Stimulated activated CD4-positive, alpha-beta T cell treated with anti-CD3 and anti-CD28 coated beads, Interleukin-15, amount 100 ng/mL, for 48 hours (primary cell): ENCODE measurements around the gene MRGPRG.

Experiments
- DNase-seq, 2 donors: peaks; one replicate each; pipeline ENCODE4 v3.0.0-alpha.2; 2020; ENCODE audit warnings: low read depth in 2 of 2

Gene MRGPRG

DNA sequence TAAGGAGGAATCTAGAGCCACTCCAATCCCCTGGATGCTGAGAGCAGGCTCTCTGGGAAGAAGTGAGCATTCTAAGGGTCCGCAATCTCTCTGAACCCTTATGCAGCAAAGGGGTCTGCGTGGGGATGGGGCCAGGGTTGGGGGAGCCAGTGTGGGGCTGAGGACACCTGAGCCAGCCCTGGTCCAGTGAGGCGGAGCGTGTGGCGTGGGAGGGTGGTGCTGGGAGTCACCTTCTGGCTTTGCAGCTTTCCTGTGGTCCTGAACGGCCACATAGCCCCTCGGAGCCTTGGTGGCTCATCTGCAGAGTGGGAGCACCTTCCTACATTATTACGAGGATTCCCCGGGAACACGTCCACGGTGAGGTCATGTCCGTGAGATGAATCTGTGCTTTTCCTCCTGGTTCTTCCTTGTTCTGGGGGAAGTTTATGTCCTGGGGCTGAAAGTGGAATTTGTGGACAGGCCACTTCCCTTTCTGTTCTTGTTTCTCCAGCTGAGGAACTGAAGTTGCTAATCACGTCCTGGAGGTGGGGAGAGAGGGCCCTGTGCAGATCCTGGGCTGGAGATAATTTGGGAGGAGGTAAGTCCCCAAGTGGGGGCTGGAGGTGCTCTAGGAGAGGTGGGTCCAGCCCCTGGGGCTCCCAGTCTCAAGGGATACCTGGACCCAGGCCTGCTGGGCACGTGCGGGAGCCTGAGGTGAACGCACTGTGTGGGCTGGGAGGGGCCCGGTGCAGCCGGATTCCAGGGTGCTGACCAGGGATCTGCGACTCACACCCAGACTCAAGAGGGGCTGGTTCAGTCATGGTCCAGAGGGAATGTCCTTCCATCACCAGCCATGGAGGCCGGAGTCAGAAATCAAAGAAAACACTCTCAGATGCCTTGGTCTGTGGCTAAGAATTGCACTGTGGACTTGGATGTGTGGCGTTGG, 7.5 kb upstream of the MRGPRG start:
- no peak for DNase-seq

DNA sequence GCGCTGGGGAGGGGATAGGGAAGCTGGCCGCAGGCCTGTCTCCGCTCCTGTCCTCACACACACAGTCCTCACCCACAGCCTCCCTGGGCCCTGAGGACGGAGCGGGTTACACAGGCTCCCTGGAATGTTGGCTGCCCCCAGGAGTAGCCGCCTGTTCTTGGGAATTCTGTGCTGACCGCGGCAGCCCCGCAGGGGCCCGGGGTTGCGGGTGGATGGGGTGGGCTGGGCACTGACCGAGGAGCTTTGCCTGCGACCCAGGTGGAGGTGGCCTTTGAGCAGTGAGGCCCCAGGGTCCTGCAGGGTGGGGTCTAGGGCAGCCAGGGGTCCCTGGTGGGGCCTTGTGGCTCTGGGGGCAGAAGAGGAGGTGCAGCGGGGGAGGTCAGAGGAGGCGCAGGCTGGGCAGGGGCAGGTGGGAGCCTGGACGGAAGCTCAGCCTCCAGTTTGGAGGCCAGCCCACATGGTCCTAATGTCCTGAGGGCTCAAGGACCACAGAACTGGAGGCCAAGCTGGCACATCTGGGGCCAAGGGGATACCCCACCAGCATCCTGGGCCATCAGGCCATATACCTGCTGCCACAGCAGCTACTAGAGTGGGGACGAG, 6.6 kb upstream of the MRGPRG start:
- no peak for DNase-seq

DNA sequence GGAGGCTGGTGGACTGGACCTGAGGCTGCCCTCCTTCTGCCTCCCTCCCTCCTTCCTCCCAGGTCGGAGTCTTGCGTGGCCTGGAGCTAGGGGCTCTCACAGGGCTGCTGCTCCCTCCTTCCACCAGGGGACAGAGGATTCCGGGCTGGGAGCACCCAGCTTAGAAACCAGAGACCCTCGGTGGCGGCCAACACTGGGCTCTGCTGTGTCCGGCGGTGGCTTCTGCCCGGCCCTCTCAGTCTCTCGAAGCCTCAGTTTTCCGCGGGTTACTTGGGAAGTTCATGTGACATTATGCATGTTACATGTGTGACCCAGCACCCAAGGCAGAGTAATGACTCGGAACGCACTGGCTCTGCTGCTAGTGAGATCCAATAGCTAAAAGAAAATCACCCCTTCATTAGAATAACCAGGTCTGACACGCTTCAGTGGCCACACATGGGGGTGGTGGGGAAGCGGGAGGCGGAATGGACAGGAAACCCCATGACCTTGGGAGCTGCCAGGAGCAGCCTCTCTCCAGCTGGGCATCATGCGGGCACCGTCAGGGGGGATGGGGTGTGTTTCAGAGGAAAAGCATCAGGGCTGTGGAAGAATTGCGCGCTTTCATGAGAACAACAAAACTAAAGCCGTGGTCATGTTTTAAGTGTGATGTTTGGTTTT, 5.9 kb upstream of the MRGPRG start:
- DNase-seq = no peak

DNA sequence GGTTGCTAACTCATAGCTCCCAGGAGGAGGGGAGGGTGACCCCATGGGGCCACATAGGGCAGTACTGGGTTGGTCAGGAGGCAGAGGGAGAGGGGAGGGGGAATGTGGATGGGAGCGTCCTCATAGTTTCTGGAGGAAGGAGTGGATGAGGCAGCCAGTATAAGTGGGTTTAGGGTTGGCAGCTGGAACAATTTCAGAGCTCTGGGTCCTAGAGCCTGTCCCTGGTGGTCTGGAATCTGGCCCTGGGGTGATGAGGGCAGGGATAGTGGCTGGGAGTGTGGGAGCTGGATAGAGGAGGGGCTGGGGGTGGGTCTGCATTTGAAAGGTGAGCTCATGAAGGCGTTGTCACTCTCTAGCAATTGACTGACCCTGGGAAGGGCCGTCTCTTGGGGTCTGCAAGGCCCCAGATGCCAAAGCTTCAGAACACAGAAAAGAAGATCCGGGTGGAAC, 5.3 kb upstream of the MRGPRG start:
- no peak for DNase-seq

DNA sequence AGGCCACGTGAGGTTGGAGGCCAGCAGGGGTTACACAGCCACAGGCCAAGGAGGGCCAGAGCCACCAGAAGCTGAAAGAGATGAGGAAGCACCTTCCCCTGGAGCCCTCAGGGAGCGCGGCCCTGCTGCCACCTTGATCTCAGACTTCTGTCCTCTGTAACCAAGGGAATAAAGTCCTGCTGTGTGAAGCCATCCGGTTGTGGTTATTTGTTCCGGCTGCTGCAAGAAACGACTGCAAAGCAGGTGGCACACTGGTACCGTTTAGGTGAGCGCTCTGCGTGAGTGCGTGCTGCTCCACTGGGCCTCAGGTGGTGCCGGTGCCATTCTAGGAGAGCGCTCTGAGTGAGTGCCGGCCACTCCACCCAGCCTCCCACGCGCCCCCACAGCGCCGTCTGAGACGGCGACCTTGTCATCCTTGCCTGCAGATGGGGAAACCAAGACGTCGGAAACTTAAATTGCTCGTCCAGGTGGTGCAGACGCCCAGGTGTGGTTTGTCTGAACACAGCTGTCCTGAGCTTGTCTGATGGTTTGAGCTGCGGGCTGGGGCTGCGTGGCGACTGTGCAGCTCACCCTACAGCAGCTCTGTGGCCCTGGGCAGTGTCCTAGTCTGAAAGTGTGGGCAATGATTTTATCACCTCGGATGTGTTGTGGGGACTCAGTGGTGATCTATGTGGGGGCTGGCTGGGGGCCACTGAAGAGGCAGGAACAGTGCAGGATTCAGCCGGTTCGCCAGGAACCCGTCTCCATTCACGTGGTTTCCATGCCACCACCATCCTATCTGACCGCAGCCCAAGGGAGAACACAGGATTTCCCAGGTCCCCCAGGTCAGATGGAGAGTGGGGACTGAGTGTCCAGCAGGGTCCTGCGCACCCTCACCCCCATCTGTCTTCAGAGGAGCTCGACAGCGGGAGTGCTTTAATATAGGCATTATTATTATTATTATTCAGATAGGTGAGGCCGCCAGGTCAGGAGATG, 4.6 kb upstream of the MRGPRG start:
- no peak for DNase-seq

DNA sequence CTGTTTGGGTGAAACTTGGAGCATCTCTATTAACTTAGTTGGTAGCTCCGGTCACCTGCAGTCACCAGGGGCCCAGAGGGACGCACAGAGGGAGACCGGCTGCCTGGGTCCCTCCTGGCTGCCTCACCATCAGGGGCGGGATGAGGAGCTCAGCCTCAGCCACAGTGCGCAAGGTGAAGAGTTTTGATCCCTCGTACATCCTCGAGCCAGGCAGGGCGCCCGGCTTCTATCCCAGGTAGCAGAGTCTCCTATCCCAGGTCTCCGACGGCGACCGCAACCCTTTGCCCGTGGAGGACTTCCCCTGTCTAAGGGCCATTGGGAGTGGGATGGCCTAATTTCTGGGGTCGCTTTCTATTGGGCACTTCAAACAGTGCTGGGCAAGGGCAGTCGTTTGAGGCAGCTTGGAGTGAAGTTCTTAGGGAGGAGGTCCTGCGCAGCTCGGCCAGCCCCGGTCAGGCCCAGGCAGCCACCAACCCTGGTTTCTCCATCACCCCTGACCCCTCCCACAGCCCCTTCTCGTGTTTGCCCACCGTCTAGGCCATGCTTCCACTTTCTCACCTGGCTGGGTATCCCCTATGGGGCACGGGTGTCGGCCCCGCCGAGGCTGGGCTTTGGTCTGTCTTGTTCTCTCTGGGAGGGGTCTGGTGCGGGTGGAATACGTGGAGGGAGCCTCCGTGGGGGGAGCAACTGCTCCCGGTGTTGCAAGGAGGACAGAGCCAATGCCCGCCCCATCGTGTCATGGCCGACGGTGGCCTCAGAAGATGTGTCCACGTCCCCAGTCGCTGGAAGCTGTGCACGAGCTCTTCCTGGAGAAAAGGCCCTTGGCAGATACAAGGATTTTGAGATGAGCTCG, 3.6 kb upstream of the MRGPRG start:
- DNase-seq = no peak

DNA sequence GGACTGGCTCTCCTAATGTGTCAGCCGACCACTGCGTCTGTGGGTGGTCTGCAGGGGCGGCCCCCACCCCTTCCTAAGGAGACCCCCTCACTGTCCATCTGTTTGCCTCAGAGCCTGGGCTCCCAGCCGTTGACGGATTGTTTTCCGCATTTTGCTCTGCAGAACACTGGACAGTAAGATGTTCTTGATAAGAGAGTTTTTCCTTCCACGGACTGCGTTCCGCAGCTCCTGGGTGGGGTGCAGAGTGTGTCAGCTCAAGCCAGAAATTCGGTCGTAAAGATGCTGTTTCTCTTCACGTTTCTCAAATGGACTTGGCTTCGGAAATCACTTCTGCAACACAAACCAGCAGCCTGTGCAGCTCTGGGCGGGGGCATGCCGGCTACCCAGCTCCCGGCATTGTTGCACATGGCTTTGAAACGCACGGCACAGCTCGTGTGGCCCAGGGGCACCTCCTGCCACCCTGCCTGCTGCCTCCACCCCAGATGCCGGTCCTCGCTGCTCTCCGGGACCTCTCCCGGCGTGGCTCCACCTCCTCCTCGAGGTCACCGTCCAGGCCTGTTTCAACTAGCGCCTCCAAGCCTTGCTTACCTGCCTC, 2.9 kb upstream of the MRGPRG start:
- DNase-seq = no peak

DNA sequence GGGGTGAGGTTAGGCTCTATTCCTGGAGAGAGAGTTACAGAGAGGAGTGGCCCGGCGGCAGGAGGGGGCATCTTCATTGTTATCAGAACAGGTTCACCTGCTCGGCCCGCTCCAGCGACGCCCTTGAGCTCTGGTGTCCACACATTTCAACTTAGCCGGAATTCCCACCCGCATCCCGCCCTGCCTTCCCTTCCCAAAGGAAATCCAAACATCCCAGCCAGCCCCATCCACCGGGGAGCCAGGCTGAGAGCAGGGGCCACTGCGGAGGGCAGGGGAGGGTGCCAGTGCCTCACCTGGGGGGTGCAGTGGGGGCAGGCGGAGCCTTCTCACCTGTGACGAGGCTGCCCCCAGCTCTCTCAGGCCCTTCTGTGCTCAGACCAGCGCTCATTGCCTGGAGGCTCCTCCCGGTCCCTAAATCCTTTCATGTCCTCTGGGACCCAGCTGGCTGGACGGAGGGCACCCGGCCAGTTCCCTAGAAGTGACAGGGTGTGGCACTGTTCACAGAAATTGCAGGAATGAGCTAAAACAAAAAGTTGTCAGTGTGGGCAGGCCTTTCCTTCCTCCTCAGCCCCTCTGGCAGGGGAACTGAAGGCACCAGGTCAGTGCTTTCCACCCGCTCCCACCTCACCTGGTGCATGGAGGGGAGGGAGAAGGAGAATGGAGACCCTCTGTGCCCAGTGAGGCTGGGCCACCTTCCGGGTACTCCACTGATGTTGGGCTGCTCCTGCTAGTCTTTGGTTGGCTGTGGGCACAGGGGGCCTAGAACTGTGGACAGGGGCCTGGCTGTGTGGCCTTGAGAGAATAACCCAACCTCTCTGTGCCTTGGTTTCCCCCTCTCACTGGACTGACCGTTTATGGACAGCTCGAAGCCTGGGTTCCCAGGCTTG, 2.2 kb upstream of the MRGPRG start:
- no peak for DNase-seq

DNA sequence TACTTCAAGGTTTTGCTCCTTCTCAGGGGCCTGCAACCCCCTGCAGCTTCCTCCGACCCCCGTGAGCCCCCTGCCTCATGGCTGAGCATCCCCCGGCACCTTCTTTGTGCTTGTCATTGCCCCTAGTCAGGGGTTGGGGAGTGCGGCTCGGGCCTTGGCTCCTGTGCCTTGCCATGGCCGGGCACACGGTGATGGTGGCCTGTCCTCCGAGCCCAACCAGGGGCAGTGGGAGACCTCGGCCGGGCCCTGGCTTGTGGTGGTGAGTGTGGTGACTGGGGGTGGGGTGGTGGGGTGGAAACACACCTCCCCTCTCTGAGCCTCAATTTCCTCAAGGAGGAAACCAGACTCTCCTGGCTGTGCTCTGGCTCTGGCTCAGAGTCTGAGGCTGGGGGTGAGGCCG, 1.5 kb upstream of the MRGPRG start:
- DNase-seq = no peak

DNA sequence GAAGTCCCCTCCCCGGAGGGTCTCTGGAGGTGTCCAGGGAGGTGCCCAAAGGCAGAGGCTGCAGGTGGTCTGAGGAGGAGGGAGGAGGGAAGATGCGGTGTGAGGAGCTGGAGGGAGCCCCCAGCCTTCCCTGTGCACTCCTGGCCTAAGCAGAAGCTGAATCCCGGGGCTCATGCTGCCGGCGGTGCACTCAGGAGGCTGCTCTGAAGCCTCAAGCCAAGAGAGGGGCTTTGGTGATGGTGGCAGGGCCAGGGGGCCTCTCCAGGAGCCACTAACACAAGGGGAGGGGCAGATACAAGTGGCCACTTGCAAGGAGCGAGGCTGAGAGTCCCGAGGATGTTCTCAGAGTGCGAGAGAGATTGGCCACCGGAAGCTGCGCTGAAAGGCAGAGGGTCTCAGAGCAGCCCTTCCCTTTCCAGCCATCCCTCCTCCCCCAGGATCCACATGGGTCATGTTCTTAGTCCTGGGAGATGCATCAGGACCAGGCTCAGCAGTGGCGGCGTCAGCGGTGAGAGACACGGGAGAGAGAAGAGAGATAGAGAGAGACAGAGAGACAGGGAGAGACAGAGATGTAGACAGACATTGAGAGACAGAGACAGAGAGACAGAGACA, 774 bp upstream of the MRGPRG start:
- no peak for DNase-seq

DNA sequence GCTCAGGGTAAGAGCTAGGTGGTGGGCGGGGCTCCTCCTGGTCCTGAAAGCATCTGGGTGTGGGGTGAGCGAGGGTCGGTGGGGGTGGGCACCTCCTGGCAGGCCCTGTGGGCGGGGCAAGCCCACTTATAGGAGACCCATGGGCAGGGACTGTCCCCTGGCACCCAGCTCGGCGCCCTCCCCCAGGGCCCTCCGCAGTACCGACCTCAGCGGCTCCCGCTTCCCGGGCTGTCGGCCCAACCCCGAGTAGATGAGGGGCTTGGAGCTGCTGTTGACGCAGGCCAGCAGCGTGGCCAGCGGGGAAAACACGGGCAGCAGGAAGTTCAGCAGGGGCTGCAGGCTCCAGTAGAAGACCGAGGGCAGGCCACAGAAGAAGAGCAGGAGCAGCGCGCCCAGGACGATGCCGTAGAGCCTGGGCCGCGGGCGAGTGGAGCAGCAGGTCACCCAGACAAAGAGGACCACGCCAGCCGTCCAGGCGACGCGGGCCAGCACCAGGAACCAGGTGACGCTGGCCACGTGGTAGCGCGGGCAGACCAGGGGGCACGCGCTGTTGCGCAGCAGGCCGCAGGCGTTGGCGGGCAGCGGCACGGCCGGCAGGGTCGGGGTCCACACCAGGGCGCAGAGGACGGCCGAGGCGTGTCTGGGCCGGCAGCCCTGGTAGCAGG, 663 bp downstream of the MRGPRG start:
- DNase-seq = no peak

DNA sequence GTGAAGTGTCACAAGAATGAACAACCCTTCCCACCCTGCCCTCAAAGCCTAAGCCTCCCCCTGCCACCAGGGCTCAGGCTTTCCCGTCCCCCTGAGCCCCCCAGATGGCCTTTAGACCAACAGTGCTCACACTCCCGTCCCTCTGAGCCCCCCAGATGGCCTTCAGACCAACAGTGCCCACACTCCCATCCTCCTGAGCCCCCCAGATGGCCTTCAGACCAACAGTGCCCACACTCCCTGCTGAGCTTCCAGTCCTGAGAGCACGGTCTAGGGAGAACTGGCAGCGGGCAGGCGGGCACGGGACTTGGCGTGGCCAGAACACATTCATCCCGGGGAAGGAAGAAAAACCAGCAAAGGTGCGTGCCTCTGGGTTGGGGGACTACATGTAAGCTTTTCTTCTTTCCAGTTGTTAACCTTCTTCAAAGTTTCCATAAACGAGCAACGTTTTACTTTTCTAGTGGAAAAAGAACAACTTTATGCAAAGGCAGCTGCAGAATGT, 2.5 kb downstream of the MRGPRG start:
- DNase-seq = no peak

DNA sequence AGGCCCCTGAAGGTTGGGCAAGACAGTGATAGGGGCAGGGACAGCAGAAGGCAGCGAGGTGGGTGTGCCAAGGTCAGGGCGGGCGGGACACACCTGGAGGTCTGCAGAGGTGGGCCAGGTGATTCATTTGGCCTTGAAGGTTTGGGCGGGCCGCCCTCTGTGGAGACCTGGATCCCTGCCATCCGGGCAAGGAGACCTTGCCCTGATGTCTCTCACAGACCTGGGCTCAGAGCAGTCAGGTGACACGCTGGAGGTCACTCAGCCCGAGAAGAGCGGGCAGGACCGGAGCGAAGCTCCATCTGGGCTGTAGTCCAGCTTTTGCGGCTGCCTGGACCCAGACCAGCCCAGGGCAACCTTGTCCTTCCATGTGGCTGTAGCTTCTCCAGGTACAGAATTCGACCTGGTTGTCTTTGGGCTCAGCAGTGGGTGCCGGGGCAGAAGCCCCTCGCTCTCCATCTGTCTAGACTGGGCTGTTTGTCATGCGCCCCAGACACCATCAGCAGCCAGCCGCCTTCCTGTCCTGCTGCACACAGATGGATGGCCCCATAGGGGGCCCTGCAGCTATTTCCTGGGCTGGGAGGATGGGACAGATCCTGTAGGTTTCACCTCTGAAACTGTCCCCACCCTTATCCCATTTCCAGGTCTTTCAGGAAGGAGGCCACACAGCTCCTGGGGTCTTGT, 3.1 kb downstream of the MRGPRG start:
- no peak for DNase-seq

DNA sequence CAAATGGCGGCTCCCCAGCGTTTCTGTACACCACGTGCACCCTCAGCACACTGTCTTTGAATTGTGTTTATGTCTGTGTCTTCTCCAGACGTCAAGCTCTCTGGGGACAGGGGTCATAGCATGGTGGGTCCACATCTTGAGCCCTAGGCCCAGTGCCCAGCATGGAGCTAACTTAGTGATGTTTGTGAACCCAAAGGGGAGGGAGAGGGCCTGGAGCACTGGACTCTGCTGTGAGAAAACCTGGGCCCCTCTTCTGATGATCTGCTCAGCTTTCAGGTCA, 4.3 kb downstream of the MRGPRG start:
- DNase-seq = no peak

DNA sequence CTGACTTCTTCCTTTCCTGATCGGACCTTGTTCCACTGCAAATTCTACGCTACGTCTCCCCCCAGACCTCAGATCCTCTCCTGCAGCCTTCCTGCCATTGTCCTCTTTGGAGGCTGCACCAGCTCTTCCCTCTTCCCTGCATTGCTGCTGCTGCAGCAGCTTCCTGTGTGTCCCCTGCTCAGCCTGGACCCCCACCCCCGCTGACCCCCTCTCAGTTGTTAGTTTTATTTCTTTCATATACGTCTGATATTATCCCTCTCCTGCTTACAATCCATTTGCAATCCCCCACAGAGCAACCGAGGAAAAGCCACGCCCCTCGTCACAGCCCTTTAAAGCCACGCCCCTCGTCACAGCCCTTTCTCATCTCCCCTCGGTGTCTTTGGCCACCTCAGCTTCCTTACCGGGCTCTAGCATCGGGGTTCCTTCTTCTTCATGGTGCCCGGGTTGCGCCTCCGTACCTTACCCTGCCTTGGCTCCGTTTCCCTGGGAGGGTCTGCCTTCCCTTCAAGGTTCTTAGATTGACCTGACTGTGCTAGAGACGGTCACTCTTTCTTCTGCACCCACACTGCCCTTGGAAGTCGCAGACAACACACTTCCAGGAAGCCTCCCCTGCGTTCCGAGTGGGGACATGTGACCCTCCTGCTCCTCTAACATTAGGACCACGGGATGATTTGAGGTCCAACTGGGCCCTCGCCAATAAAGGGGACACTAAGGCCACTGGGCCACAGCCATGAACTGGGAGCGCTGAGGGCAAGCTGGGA, 4.8 kb downstream of the MRGPRG start:
- no peak for DNase-seq

DNA sequence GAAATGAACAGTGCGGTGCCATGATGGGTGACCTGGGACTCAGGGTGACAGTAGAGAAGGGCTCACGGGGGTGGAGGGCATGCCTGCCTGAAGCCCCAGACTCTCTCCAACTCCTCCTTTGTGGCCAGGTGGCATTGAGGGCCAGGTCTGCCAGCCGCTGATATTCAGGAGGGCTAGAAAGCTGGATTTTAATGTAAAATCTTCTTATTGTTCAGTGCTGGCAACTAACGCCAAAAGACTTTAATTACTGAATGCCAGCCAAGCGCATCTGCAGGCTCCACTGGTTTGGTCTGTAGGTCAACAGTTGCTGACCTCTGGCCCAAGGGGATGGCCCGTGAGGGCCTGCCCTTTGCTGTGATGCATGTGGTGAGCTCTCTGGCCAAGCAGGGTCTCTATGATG, 10.3 kb downstream of the MRGPRG start:
- no peak for DNase-seq
